T1000 (cell line): ENCODE data around the gene LCE2A.

Experiments used
- DNase-seq: peaks from one replicate; lab custom pipeline; 2025; ENCODE audit warnings: mixed read lengths; lab: John Stamatoyannopoulos, UW

LCE2A gene

DNA sequence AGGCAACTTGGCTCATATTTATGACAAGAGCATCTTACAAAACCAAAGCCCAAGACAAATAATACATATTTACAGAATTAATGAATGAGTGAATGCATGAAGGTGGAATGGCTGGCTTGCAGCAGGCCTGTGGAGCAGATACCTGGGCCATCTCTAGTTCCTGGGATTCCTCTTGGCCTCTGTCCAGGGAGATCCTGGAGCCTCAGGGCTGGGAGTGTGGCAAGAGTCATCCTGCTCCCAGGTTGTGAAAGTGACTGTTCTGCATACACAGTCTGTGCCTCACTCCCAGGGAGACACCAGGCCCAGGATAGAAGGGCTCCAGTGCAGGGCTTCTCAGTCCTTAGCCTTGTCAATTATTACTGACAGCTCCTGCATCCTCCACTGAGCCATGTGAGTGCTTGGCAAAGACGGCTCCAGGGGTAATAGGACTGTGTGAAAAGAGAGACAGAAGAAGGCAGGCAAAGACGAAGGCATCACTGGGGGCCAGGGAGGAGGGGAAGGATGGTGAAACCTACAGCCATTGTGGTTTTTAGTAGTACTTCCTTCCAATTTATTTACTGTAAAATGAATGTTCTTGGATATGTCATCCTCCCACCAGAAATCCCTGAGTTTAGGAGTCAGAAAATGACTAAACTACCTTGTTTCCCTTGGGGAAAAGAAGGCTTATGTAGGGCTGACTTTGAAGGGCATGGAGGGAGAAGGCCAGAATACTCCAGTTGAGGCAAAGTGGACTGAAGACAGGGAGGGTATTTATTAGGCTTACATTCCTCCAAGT lies 45.4 kb downstream of the LCE2A start:
- DNase-seq, result no peak

DNA sequence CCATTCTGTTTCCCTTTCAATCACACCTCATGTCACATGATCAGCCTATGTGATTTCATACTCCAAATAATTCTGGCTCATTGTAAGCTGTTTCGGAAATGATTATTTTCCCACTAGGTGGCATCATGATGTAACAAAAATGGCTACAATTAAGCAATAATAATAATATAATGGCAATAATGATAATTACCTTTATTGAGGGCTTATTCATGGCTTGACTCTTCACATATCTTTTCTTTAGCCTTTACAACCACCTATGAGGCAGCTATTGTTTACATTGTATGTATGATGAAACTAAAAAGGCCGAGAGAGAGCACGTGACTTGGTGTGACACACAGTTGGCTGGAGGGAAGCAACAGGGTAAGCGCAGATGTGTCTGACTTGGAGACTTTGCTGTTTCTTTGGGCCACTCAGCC lies 47.2 kb downstream of the LCE2A start:
- DNase-seq, result no peak

DNA sequence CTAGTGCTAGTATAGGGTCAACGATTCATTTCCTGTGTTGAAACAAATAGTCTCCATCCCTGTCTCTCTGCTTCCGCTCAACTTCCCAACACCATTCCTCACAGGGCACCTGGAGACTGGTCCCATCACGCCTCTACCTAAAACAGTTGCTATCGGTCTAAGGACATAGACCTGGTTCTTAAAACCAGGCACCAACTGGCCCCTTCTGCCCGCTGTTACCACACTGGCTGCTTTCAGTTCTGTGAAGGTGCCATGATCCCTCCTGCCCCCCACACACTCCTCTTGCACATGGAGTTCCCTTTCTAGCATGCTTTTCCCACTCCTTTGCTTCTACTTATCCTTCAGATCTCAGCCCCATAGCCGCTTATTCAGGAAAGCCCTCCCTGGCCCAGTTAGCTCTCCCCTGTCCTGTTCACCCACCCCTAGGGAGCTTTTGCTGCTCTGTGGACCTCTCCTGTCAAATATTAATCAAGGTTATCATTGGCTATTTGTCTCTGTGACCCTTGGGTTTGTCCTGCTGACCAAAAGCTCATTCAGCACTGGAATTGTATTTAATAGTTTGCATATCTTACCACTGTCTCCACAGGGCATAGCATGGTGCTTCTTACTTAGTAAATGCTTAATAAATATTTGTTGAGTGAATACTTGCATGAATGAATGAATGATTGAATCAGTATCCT lies 47.8 kb downstream of the LCE2A start:
- no peak for DNase-seq

DNA sequence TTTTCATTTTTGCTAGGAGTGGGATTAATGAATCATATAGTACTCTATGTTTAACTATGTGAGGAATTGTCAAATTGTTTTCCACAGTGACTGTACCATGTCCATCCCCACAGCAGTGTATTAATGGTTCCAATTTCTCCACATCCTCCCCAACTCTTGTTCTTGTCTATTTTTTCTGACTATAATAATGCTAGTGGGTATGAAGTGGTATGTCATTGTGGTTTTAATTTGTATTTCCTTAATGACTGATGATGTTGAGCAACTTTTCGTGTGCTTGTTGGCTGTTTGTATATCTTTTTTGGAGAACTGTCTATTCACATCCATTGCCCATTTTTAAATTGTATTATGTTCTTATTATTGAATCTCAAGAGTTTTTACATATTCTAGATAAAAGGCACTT lies 49.7 kb downstream of the LCE2A start:
- no peak for DNase-seq
